HepG2 (cell line): Measurements from ENCODE around the gene ELL. TPM values are rescaled to one million over a fixed set of nuclear protein-coding genes. Genes with fewer than 3 reads are reported as not detected.
A peak's percentile ranks its signal among the peaks of the same experiment; 100 is the strongest.

Experiments
- CCDC6 ChIP-seq: sonication (generic); formaldehyde crosslinking; IDR thresholded peaks from 2 replicates; pipeline ENCODE4 v1.8.1; 2022; ENCODE audit warnings: mild to moderate bottlenecking, missing genetic modification reagents, moderate library complexity
- CENPBD1 ChIP-seq: sonication (generic); formaldehyde crosslinking; IDR thresholded peaks from 2 replicates; pipeline ENCODE4 v1.8.0; 2022; ENCODE audit warnings: missing genetic modification reagents, low read depth, mild to moderate bottlenecking, borderline replicate concordance
- DBP ChIP-seq: sonication (generic); formaldehyde crosslinking; IDR thresholded peaks from 2 replicates; pipeline ENCODE4 v1.4.0; 2020; ENCODE audit warnings: missing genetic modification reagents; ENCODE audit errors: not compliant biosample characterization
- ETV5 ChIP-seq: IDR thresholded peaks from 2 replicates; pipeline ENCODE4 v1.6.1; 2018; ENCODE audit warnings: missing biosample characterization, missing genetic modification reagents, inconsistent platforms, borderline replicate concordance
- HMGXB3 ChIP-seq: sonication (generic); formaldehyde crosslinking; IDR thresholded peaks from 2 replicates; pipeline ENCODE4 v1.4.0; 2020; ENCODE audit warnings: missing genetic modification reagents, borderline replicate concordance
- HOXA3 ChIP-seq: sonication (generic); formaldehyde crosslinking; IDR thresholded peaks from 2 replicates; pipeline ENCODE4 v1.5.0; 2020; ENCODE audit warnings: missing genetic modification reagents
- IRX3 ChIP-seq: sonication (generic); formaldehyde crosslinking; IDR thresholded peaks from 2 replicates; pipeline ENCODE4 v1.8.1; 2023; ENCODE audit warnings: mild to moderate bottlenecking, low read depth, missing genetic modification reagents, borderline replicate concordance
- JARID2 ChIP-seq: sonication (generic); formaldehyde crosslinking; IDR thresholded peaks from 2 replicates; pipeline ENCODE4 v1.8.1; 2023; ENCODE audit warnings: missing genetic modification reagents, inconsistent platforms; ENCODE audit not compliant: insufficient replicate concordance
- KLF16 ChIP-seq, 2 experiments: sonication (generic) in 1 of 2; formaldehyde crosslinking in 1 of 2; IDR thresholded peaks; 2 replicates each; pipeline versions ENCODE4 v1.6.1 to v1.8.0; 2016 to 2023; ENCODE audit warnings: missing genetic modification reagents in 2 of 2, missing compliant biosample characterization in 1 of 2
- NFYB ChIP-seq: sonication (generic); formaldehyde crosslinking; IDR thresholded peaks from 2 replicates; pipeline ENCODE4 v1.4.0; 2020; ENCODE audit warnings: missing genetic modification reagents
- PHF21A ChIP-seq: sonication (generic); formaldehyde crosslinking; IDR thresholded peaks from 2 replicates; pipeline ENCODE4 v1.5.0; 2020; ENCODE audit warnings: mild to moderate bottlenecking, missing genetic modification reagents
- PRPF4 ChIP-seq: fragments of 200-400 bp; formaldehyde crosslinking; IDR thresholded peaks from 2 replicates; pipeline ENCODE4 v1.6.1; 2016; ENCODE audit warnings: low read length, low read depth; ENCODE audit not compliant: poor library complexity, severe bottlenecking
- STAG1 ChIP-seq: sonication (generic); formaldehyde crosslinking; IDR thresholded peaks from 2 replicates; pipeline ENCODE4 v1.4.0; 2020; ENCODE audit warnings: missing genetic modification reagents
- TAF1 ChIP-seq: sonication (generic); formaldehyde crosslinking; IDR thresholded peaks from 2 replicates; pipeline ENCODE4 v1.4.0; 2020; ENCODE audit warnings: missing genetic modification reagents
- XRCC5 ChIP-seq: fragments of 200-400 bp; formaldehyde crosslinking; optimal IDR thresholded peaks from 2 replicates; pipeline ENCODE3; 2017; ENCODE audit warnings: mild to moderate bottlenecking, low read length
- YEATS2 ChIP-seq: sonication (generic); formaldehyde crosslinking; IDR thresholded peaks from 2 replicates; pipeline ENCODE4 v1.4.0; 2020; ENCODE audit warnings: missing genetic modification reagents, borderline replicate concordance
- ZBTB25 ChIP-seq: IDR thresholded peaks from 2 replicates; pipeline ENCODE4 v1.6.1; 2018; ENCODE audit warnings: missing genetic modification reagents
- ZBTB42 ChIP-seq: sonication (generic); formaldehyde crosslinking; IDR thresholded peaks from 2 replicates; pipeline ENCODE4 v1.5.0; 2020; ENCODE audit warnings: mild to moderate bottlenecking, missing genetic modification reagents
- ZFX ChIP-seq: sonication (generic); formaldehyde crosslinking; IDR thresholded peaks from 2 replicates; pipeline ENCODE4 v1.4.0; 2020; ENCODE audit warnings: mild to moderate bottlenecking, low read depth, missing genetic modification reagents, moderate library complexity
- ZNF101 ChIP-seq: sonication (generic); formaldehyde crosslinking; IDR thresholded peaks from 2 replicates; pipeline ENCODE4 v1.4.0; 2020; ENCODE audit warnings: mild to moderate bottlenecking, low read depth, missing genetic modification reagents, borderline replicate concordance
- ZNF274 ChIP-seq: sonication (generic); formaldehyde crosslinking; IDR thresholded peaks from 2 replicates; pipeline ENCODE4 v1.5.1; 2020; ENCODE audit warnings: mild to moderate bottlenecking, missing genetic modification reagents
- ZNF34 ChIP-seq: sonication (generic); formaldehyde crosslinking; IDR thresholded peaks from 2 replicates; pipeline ENCODE4 v1.4.0; 2020; ENCODE audit warnings: mild to moderate bottlenecking, missing genetic modification reagents, borderline replicate concordance
- ZNF557 ChIP-seq: sonication (generic); formaldehyde crosslinking; IDR thresholded peaks from 2 replicates; pipeline ENCODE4 v1.4.0; 2020; ENCODE audit warnings: missing genetic modification reagents
- ZNF75D ChIP-seq: sonication (generic); formaldehyde crosslinking; IDR thresholded peaks from 2 replicates; pipeline ENCODE4 v1.8.1; 2023; ENCODE audit warnings: missing genetic modification reagents, mild to moderate bottlenecking, borderline replicate concordance
- polyA plus RNA-seq, 8 experiments: library from polyadenylated mRNA; depleted of rRNA in 3 of 8; stranded (reverse) in 7 of 8; unstranded in 1 of 8; fragments of >200 nt; fragmentation: Illumina TruSeq in 4 of 8; extraction: Trizol in 4 of 8; gene quantifications; 2 replicates each; pipeline versions ENCODE4 v1.2.1 to v1.2.3, GENCODE V29; 2011 to 2016; ENCODE audit warnings: low read depth in 4 of 8, missing spikeins in 1 of 8, mixed read lengths in 1 of 8; ENCODE audit not compliant: insufficient read depth in 1 of 8
- total RNA-seq, 5 experiments: library from RNA; depleted of rRNA; stranded (reverse); fragments of >200 nt; fragmentation: Illumina TruSeq; extraction: Trizol; gene quantifications; 2 replicates each; pipeline ENCODE4 v1.2.3, GENCODE V29; 2016; ENCODE audit warnings: low read depth in 1 of 5

Gene ELL
- total and polyA plus RNA-seq, 2 of the 13 experiments (the other 11 are each of a cell fraction or from before 2014, with no cell fraction given), result 3.7 to 5.4 TPM

GRCh38 chr19:18417250-18418028, 104.4 kb downstream of the ELL start (continued):
- TF ChIP-seq DBP (CRISPR knock-in tag), result no peak
- no peak for TF ChIP-seq PRPF4
- peak; percentile 58; the same call in 1 of the 2 replicates for TF ChIP-seq ZBTB25 (CRISPR knock-in tag)
- no peak for TF ChIP-seq IRX3 (CRISPR knock-in tag)
- TF ChIP-seq ZBTB42 (CRISPR knock-in tag), result peak; percentile 66; the same call in 1 of the 2 replicates
- TF ChIP-seq ZFX (CRISPR knock-in tag), result peak; percentile 66
- 0 out of 2 replicates have a peak, but pooled peaks have one; percentile 72 for TF ChIP-seq CCDC6 (CRISPR knock-in tag)
- TF ChIP-seq KLF16 (CRISPR knock-in tag; IDR thresholded peaks at IDR 0.05), result peak in 1 of 2 experiments; percentile 67; a peak in 2 of 4 replicates
- no peak for TF ChIP-seq ZNF101 (CRISPR knock-in tag)
- no peak for TF ChIP-seq HOXA3 (CRISPR knock-in tag)
- TF ChIP-seq TAF1 (CRISPR knock-in tag), result no peak
- no peak for TF ChIP-seq XRCC5
- no peak for TF ChIP-seq JARID2
- no peak for TF ChIP-seq ZNF75D (CRISPR knock-in tag)
- TF ChIP-seq NFYB, result no peak
- TF ChIP-seq YEATS2, result no peak
- TF ChIP-seq PHF21A (CRISPR knock-in tag), result peak; percentile 64
- no peak for TF ChIP-seq ZNF557 (CRISPR knock-in tag)
- TF ChIP-seq CENPBD1 (CRISPR knock-in tag), result no peak
- peak; percentile 80; the same call in 1 of the 2 replicates for TF ChIP-seq ZNF274 (CRISPR knock-in tag)
- TF ChIP-seq STAG1 (CRISPR knock-in tag), result no peak
- no peak for TF ChIP-seq HMGXB3 (CRISPR knock-in tag)
- peak; percentile 90 for TF ChIP-seq ETV5 (CRISPR knock-in tag)
- no peak for TF ChIP-seq ZNF34 (CRISPR knock-in tag)
